HS-5 (cell line): ENCODE results near the gene SMAP1.

Source experiments
- DNase-seq: peaks from one replicate; pipeline ENCODE4 v3.0.0-alpha.2; 2012; ENCODE audit warnings: low read depth

The SMAP1 gene

GRCh38 chr6:70842541-70842940 lies 174.9 kb downstream of the SMAP1 start:
- no peak for DNase-seq

GRCh38 chr6:70843328-70843918 lies 175.7 kb downstream of the SMAP1 start:
- no peak for DNase-seq

- no peak for DNase-seq
Observed at GRCh38 chr6:70844301-70844700, 176.6 kb downstream of the SMAP1 start.

GRCh38 chr6:70846207-70846835 lies 178.6 kb downstream of the SMAP1 start:
- DNase-seq, result no peak

- DNase-seq, result no peak
Observed at GRCh38 chr6:70847106-70848084, 179.7 kb downstream of the SMAP1 start.

- no peak for DNase-seq
Observed at GRCh38 chr6:70849348-70850069, 181.8 kb downstream of the SMAP1 start.

GRCh38 chr6:70852667-70853246 lies 185.1 kb downstream of the SMAP1 start:
- DNase-seq, result no peak

- no peak for DNase-seq
Observed at GRCh38 chr6:70857387-70858077, 189.8 kb downstream of the SMAP1 start.

- no peak for DNase-seq
Observed at GRCh38 chr6:70860045-70860444, 192.4 kb downstream of the SMAP1 start.

- no peak for DNase-seq
Observed at GRCh38 chr6:70860920-70861319, 193.2 kb downstream of the SMAP1 start.

- DNase-seq, result no peak
Observed at GRCh38 chr6:70863343-70863742, 195.7 kb downstream of the SMAP1 start.

GRCh38 chr6:70864401-70864800 lies 196.7 kb downstream of the SMAP1 start:
- DNase-seq, result no peak

GRCh38 chr6:70872469-70872868 lies 204.8 kb downstream of the SMAP1 start:
- DNase-seq, result no peak

GRCh38 chr6:70874181-70874913 lies 206.7 kb downstream of the SMAP1 start:
- no peak for DNase-seq

- no peak for DNase-seq
Observed at GRCh38 chr6:70879496-70879895, 211.8 kb downstream of the SMAP1 start.

- DNase-seq, result no peak
Observed at GRCh38 chr6:70884074-70884983, 216.6 kb downstream of the SMAP1 start.

- no peak for DNase-seq
Observed at GRCh38 chr6:70886071-70886470, 218.4 kb downstream of the SMAP1 start.

- DNase-seq, result no peak
Observed at GRCh38 chr6:70886661-70887060, 219.0 kb downstream of the SMAP1 start.

- no peak for DNase-seq
Observed at GRCh38 chr6:70889270-70889669, 221.6 kb downstream of the SMAP1 start.
